ENCODE results near the gene RNF144A.

The RNF144A gene

DNA sequence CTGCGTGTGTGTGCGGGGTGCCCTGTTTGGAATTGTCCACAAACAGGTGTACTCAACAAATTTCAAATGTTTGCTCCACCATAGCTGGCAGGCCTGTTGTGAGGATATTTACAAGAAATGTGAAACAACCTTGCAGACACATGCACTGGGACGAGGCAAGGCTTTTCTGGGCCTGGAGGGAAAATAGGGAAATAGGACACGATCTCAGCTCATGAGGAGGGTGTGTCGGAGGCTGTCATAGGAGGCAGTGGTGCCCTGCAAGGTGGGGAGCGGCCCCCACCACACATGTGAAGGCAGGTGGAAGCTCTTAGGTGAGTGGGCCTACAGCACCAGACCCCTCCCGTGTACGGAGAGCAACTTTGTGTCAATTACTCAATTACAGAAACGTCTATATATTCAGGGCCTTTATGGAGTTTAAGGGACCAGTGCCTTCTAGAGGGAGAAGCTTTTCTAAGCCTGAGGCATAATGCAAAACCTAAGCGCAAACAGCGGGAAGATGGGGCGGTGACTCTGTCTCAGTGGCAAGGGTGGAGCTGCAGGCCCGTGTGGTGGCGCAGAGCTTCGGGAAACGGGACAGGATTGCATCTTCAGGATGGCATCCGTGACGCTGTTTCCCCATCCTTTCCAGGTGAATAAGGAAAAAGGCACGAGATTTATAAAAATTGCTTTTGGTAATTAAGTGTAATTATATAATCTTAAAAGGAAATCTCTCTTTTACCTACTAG is 48.0 kb downstream of the RNF144A start:
- Mint-ChIP-seq H3K4me3 (no peak overlapping the region), H3K4me1 (ENCODE audit: low read depth in 2 of 2) (peaks cover 10 to 32% of the 10 kb centered on the region in 2 donors), H3K27ac (no peak overlapping the region), H3K9me3 (no peaks in the 10 kb centered on the region), H3K27me3 (no peaks in the 10 kb centered on the region), H3K36me3 (ENCODE audit: insufficient read depth) (peaks cover 6% of the 10 kb centered on the region)
- ATAC-seq (replicated peaks) (no peak), DNase-seq (no peak)

DNA sequence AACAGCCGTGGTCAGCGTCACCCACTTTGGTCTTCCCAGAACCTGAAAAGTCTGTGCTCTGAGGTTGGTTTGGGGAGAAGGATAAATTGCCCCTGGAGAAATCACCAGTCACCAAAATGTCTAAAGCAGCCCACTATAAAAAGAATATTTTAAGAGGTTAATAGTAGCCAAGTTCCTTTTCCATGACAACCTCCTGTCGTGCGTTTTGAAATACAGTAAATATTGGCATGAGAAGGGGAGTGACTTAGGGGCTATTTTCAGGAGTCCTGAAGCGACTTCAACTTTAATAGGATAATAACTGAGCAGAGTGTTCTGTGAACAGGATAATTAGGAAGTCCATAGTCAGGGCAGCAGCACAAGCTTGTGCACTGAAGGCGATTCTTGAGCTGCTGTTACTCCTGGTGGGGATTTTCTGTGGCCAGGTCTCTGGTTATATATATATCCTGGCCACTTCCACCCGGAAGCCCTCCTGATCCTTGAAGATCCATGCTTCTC is 49.3 kb downstream of the RNF144A start:
- ATAC-seq (replicated peaks) (no peak), DNase-seq (no peak)
- no peak overlapping the region for H3K27ac Mint-ChIP-seq
- H3K27me3 Mint-ChIP-seq = no peaks in the 10 kb centered on the region
- H3K9me3 Mint-ChIP-seq = no peaks in the 10 kb centered on the region
- H3K36me3 Mint-ChIP-seq (ENCODE audit: insufficient read depth) = peaks cover 16% of the 10 kb centered on the region
- no peak overlapping the region for H3K4me3 Mint-ChIP-seq
- H3K4me1 Mint-ChIP-seq (ENCODE audit: low read depth in 2 of 2) = peaks cover 16 to 28% of the 10 kb centered on the region in 2 donors

DNA sequence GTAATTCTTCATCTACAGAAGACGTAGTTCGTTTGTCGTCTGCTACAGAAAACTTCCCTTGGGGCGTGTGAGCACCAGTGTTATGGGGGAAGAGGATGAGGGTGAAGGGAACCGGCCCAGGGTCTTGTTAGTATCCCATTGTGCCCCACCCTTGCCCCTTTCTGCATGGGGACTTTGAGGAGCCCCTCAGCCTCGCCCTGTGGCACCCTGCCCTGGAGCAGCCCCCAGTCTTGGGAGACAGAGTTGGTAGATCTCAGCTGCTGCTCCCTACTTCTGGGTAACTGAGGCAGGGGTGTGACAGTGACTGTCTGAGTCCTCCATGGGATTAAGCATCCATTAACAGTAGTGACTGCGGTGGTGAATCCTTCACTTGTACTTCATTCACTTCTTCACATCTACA is 50.1 kb downstream of the RNF144A start:
- ATAC-seq (replicated peaks) (no peak), DNase-seq (no peak)
- Mint-ChIP-seq H3K27me3 (no peaks in the 10 kb centered on the region), H3K4me3 (no peak overlapping the region), H3K27ac (no peak overlapping the region), H3K4me1 (ENCODE audit: low read depth in 2 of 2) (peaks cover 19 to 23% of the 10 kb centered on the region in 2 donors), H3K36me3 (ENCODE audit: insufficient read depth) (peaks cover 18% of the 10 kb centered on the region), H3K9me3 (no peaks in the 10 kb centered on the region)

DNA sequence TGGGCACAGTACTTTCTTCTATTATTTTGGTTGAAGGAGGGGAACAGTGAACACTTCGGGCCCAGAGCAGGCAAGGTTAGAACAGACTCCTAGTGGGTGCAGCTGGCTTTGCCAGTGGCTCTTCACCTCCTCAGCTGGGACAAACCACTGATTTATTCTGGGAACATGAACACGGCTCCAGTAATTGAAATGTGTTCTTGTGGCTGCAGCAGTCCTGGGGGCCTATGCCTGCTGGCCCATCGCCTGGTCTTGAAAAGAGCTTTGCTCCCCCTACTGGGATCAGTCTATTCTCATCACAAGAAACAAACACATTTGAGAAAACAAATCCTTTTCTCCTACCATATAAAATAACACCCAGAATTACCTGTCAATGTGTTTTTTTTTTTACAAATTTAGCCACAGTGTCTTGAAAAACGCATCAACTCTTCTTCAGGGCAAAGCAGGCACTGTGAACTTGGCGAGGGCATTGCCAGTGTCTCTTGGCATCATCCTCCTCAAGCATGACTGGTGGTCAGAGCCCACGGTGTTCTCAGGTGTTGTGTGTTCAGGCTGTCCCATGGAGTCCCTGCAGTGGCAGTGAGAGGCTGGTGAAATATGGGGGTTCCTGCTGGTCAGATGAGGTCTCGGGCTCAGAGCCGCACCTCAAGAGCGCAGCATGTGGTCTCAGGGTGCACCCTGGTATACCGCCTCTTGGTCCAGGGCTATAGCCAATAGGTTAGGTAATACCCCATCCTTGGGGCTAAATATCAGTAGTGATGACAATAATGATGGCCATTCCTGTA is 51.3 kb downstream of the RNF144A start:
- Mint-ChIP-seq H3K36me3 (ENCODE audit: insufficient read depth) (peaks cover 21% of the 10 kb centered on the region), H3K27ac (peak overlapping the region in 1 of 2 donors; percentile 35), H3K27me3 (no peaks in the 10 kb centered on the region), H3K4me3 (no peak overlapping the region), H3K9me3 (no peaks in the 10 kb centered on the region), H3K4me1 (ENCODE audit: low read depth in 2 of 2) (peaks cover 19% of the 10 kb centered on the region in 2 donors)
- ATAC-seq (replicated peaks) (no peak), DNase-seq (no peak)

DNA sequence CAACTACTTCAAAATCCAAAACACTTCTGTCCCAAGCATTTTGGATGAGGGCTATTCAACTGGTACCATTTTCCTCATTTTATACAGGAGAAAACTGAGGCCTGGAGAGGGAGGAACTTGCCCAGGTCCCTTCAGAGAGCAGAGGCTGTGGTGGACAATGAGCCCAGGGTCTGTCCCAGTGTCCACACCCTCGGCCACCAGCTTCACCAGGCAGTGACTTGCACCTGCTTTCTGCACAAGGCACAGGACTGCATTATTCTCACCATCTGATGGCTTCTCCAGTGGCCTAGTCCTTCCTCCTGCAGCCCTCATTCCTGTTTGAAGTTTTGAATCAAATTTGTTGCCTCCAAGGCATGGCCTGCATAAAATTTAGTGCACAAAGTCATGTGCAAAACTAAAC is 53.3 kb downstream of the RNF144A start:
- no peaks in the 10 kb centered on the region for H3K27me3 Mint-ChIP-seq
- H3K27ac Mint-ChIP-seq = peak overlapping the region in 1 of 2 donors; percentile 75
- DNase-seq (no peak), ATAC-seq (replicated peaks) (no peak)
- no peak overlapping the region for H3K4me3 Mint-ChIP-seq
- H3K36me3 Mint-ChIP-seq (ENCODE audit: insufficient read depth) = peaks cover 24% of the 10 kb centered on the region
- no peaks in the 10 kb centered on the region for H3K9me3 Mint-ChIP-seq
- H3K4me1 Mint-ChIP-seq (ENCODE audit: low read depth in 2 of 2) = peaks cover 12 to 15% of the 10 kb centered on the region in 2 donors

DNA sequence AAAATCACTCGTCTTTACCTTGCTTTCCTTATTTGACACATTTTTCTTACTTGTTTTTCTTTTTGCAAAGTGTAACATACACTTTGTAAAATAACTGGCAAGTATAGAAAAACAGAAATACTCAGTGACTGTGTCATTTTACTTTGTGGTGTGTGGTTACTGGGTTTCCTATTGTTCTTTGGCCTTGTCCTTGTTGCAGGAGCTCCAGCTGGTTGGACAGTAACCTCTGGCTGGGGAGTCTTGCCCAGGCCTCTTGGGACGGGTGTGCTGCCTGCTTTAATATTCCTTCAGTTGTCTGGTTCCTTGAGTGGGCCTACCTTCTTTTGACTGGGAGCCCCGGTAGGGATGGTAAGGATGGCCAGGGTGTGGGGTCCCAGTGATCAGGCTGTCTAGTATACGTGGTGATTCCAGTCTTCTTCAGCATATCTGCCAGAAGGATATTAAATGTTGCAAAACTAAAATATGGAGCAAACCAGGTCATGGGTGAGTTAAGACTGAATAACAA is 53.8 kb downstream of the RNF144A start:
- Mint-ChIP-seq H3K9me3 (no peaks in the 10 kb centered on the region), H3K27me3 (no peaks in the 10 kb centered on the region), H3K27ac (peak overlapping the region in 1 of 2 donors; percentile 75), H3K4me3 (no peak overlapping the region), H3K4me1 (ENCODE audit: low read depth in 2 of 2) (peaks cover 10 to 15% of the 10 kb centered on the region in 2 donors), H3K36me3 (ENCODE audit: insufficient read depth) (peaks cover 24% of the 10 kb centered on the region)
- DNase-seq (no peak), ATAC-seq (replicated peaks) (no peak)

DNA sequence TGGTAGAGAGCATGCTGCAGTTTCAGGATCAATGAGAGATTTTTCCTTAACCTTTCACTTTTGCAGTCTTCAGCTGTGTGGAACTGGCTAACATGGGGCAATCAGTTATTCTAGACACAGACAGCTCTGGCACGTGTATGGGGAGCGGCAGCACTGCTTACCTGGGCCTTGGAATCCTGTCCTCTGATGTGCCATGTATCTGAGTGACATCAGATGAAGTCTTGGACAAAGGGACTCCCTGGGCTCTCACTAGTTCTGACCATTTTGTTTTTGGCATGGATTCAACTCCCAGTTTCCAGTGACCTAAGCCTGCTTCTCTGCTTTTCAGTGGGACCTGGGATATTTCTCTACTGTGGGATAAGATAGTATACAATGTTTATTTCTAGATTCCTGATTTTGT is 54.3 kb downstream of the RNF144A start:
- no peak for ATAC-seq (replicated peaks)
- Mint-ChIP-seq H3K27ac (no peak overlapping the region), H3K9me3 (no peaks in the 10 kb centered on the region)

DNA sequence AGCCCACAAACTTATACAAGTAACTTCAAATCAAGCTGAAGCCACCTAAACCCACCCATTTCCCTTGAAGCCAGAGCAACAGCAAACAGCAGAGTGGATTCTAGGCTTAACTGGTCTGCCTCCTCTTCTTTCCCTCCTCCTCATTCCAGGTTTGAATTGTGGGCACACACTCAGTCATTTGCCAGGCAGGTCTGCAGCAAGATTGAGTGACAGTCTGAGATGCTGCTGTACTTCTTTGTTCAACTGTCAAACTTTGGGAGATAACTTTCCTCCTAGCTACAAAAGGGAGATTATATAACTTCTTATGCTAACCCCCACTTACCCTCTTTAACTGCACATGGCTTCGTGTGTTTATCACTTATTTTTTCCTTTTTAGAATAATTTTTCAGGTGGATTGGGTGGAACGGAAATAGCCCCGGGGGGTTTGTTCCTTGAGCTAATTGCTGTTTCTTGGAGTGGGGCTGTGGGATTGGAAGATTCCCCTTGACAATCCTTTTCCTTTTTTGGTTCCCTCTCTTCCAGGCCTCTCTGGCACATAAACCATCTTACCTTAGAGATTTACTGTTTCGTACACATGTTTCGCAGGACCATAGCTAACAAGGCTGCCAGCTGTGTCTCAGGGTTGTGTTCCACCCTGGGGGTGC is 55.0 kb downstream of the RNF144A start:
- H3K4me1 Mint-ChIP-seq (ENCODE audit: low read depth in 2 of 2) = peaks cover 10 to 15% of the 10 kb centered on the region in 2 donors
- no peaks in the 10 kb centered on the region for H3K9me3 Mint-ChIP-seq
- no peak overlapping the region for H3K27ac Mint-ChIP-seq
- no peak overlapping the region for H3K4me3 Mint-ChIP-seq
- no peaks in the 10 kb centered on the region for H3K27me3 Mint-ChIP-seq
- DNase-seq (no peak), ATAC-seq (replicated peaks) (no peak)
- H3K36me3 Mint-ChIP-seq (ENCODE audit: insufficient read depth) = peaks cover 24% of the 10 kb centered on the region

More for the DNA sequence above, 54.3 kb downstream of the RNF144A start:
- DNase-seq = no peak
- Mint-ChIP-seq H3K27me3 (no peaks in the 10 kb centered on the region), H3K4me3 (no peak overlapping the region), H3K4me1 (ENCODE audit: low read depth in 2 of 2) (peaks cover 10 to 15% of the 10 kb centered on the region in 2 donors), H3K36me3 (ENCODE audit: insufficient read depth) (peaks cover 24% of the 10 kb centered on the region)

DNA sequence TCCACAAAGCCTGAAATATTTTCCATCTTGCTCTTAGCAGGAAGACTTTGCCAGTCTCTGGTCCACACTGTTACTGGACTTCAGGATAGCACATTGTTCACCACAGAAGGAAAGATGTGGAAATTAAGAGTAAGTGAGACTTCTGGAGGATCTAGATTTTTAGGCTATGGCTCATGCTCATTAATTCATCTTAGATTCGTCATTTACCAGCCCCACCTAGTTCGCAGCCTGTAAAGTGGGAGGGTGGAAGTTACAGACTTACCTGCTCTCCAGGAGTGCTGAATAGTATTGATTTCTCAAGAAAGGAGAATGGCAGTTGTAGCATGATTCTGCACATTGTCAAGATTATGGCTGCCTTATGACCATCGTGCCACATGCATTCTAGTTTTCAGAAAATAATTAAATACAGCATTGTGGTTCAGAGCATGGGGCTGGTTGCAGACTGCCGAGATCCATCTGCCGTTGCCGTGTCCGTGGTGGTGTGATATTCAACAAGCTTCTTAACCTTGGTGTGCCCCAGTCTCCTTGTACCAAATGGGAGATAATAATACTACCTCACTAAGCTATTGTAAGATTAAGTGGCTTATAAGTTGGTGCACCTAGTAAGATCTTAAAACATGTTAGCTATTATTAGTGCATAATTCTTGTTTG is 56.8 kb downstream of the RNF144A start:
- H3K36me3 Mint-ChIP-seq (ENCODE audit: insufficient read depth) = peaks cover 20% of the 10 kb centered on the region
- no peaks in the 10 kb centered on the region for H3K27me3 Mint-ChIP-seq
- peaks cover 14 to 21% of the 10 kb centered on the region in 2 donors for H3K4me1 Mint-ChIP-seq (ENCODE audit: low read depth in 2 of 2)
- no peaks in the 10 kb centered on the region for H3K9me3 Mint-ChIP-seq
- no peak overlapping the region for H3K27ac Mint-ChIP-seq
- no peak for DNase-seq
- ATAC-seq (replicated peaks) = no peak
- H3K4me3 Mint-ChIP-seq = no peak overlapping the region

DNA sequence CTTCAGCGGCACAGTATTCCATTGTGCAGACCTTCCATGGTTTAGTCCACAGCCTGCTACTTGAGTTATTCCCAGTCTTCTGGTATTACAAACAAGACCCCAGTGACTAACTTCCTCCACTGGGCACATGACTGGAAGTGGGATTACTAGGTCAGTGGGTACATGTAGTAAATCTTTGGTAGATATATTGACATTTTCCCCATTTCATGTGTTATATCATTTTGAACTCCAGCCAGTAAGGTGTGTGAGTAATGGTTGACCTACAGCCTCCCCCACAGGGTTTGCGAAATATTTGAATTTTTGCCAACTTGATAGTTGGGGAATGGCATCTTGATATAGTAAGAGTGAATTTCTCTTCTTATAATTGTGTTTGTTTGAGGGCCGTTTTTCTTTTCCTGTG is 58.8 kb downstream of the RNF144A start:
- Mint-ChIP-seq H3K36me3 (ENCODE audit: insufficient read depth) (peaks cover 12% of the 10 kb centered on the region), H3K9me3 (no peaks in the 10 kb centered on the region), H3K27me3 (no peaks in the 10 kb centered on the region), H3K27ac (no peak overlapping the region), H3K4me3 (no peak overlapping the region), H3K4me1 (ENCODE audit: low read depth in 2 of 2) (peaks cover 13 to 18% of the 10 kb centered on the region in 2 donors)
- ATAC-seq (replicated peaks) (no peak), DNase-seq (no peak)

DNA sequence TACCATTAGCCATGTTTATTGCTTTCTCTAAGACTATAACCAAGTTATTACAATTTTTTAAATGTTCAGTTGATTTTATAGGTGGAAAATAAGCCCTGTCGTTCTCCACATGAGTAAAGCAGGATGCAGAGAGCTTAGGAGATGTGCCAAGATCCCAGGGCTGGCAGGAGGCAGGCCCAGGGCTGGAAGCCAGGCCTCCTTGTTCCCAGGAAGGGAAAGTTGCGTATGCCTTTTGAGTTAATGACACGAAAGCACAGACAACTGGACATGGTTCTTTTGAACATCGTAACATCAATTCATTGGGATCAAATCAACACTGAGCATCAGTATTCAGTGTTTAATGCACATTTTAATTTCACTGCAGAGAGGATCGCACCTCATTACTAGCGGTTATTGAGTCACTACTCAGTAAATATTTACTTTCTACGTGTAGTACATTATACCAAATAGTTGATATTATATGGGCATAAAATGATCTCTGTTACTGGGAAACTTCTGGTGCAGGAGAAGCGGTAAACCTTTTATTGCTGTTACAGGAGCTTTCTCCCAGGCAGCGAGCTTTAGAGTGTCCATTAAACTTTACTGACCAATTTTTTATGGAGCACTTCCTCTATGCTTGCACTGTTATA is 60.0 kb downstream of the RNF144A start:
- Mint-ChIP-seq H3K4me1 (ENCODE audit: low read depth in 2 of 2) (peaks cover 10 to 26% of the 10 kb centered on the region in 2 donors), H3K27ac (no peak overlapping the region), H3K4me3 (no peak overlapping the region), H3K27me3 (no peaks in the 10 kb centered on the region), H3K36me3 (ENCODE audit: insufficient read depth) (peaks cover 10% of the 10 kb centered on the region), H3K9me3 (no peaks in the 10 kb centered on the region)
- DNase-seq (no peak), ATAC-seq (replicated peaks) (no peak)

DNA sequence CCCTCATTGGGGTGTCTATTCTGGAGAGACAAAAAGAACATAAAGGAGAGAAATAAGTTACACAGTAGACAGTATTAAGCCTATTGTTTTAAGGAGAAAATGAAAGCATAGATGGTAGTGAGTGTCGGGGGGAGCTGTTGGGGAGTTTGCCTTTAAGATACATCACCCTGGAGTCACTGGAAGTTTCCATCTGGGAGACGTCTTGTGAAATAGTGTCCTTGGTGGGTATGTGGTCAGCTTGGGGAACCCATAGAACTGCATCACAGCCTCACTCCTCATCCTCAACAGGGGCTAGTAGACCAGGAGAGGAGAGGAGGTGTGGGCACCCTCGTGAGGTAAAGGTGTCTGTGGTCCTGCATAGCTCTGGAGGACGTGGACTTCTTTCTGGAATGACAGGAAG is 60.6 kb downstream of the RNF144A start:
- Mint-ChIP-seq H3K27ac (no peak overlapping the region), H3K36me3 (ENCODE audit: insufficient read depth) (peaks cover 6% of the 10 kb centered on the region), H3K4me1 (ENCODE audit: low read depth in 2 of 2) (peaks cover 10 to 30% of the 10 kb centered on the region in 2 donors), H3K27me3 (no peaks in the 10 kb centered on the region), H3K9me3 (no peaks in the 10 kb centered on the region), H3K4me3 (no peak overlapping the region)
- DNase-seq (no peak), ATAC-seq (replicated peaks) (no peak)

DNA sequence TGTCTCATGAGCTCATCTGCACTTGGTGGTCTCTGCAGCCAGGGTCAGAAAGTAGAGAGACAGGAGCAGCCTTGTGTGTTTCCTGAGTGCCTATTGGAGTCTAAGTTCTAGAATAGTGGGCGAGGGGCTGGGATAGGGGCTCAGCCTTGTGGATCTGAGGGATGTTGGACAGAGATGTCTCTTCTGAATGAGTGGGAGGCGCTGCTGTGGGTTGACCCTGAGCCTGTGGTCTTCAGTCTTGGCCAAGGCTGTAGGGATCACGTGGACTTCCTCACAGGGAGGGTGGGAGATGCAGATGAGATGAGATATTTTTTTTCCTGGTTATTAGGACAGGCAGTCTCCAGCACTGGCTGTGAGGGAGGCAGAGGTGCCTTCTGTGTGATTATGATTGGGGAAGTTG is 61.8 kb downstream of the RNF144A start:
- Mint-ChIP-seq H3K4me1 (ENCODE audit: low read depth in 2 of 2) (peaks cover 18 to 42% of the 10 kb centered on the region in 2 donors), H3K27ac (peak overlapping the region in 1 of 2 donors; percentile 38)
- no peak for ATAC-seq (replicated peaks)

More for the DNA sequence above, 61.8 kb downstream of the RNF144A start:
- H3K27me3 Mint-ChIP-seq = no peaks in the 10 kb centered on the region
- H3K4me3 Mint-ChIP-seq = no peak overlapping the region
- H3K36me3 Mint-ChIP-seq (ENCODE audit: insufficient read depth) = peaks cover 6% of the 10 kb centered on the region
- no peaks in the 10 kb centered on the region for H3K9me3 Mint-ChIP-seq
- no peak for DNase-seq
